GM23248 (cell line): Measurements from ENCODE around the gene EIF2S3.

ENCODE experiments used
- EZH2 ChIP-seq: fragments of 200-600 bp; sonication (generic); IDR thresholded peaks from 2 replicates; pipeline ENCODE4 v1.6.1; 2018; ENCODE audit warnings: antibody characterized with exemption, mild to moderate bottlenecking; ENCODE audit not compliant: insufficient read depth, poor library complexity, severe bottlenecking
- EZH2phosphoT487 ChIP-seq: fragments of 200-600 bp; sonication (generic); IDR thresholded peaks from 2 replicates; pipeline ENCODE4 v1.6.1; 2018; ENCODE audit warnings: antibody characterized with exemption, moderate library complexity, mild to moderate bottlenecking, low read depth; ENCODE audit not compliant: insufficient read depth

- no peak for TF ChIP-seq EZH2
- TF ChIP-seq EZH2phosphoT487: no peak
These were observed 26.8 kb upstream of the EIF2S3 start for GRCh38 chrX:24027985-24028384.
